Stimulated activated CD8-positive, alpha-beta memory T cell treated with anti-CD3 and anti-CD28 coated beads, Interleukin-7, amount 100 ng/mL, for 24 hours (primary cell): Measurements from ENCODE around the gene LILRB1.
"Not testable (repeated sequence)": the region's sequence is repeated elsewhere in the genome, so short reads cannot be mapped to it uniquely, and the experiment has no call there.

ENCODE experiments used
- DNase-seq: peaks from one replicate; pipeline ENCODE4 v3.0.0-alpha.2; 2020; ENCODE audit warnings: low read depth

LILRB1 gene

DNA sequence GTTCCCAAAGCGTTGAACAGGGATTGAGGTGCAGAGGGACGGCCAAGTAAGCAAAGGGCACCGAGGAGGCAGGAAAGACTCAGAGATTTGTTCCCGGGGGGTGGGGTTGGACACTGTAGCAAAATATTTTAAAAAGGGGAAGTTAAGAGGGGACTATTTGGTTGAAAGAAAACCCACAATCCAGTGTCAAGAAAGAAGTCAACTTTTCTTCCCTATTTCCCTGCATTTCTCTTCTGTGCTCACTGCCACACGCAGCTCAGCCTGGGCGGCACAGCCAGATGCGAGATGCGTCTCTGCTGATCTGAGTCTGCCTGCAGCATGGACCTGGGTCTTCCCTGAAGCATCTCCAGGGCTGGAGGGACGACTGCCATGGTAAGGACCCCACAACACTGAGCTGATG, at the start of gene LILRB1:
LILRB1 (plus strand) TSS at position 223 of the 400 bp plus-strand sequence. CDS start 590 bp downstream, outside the sequence.
- not testable (repeated sequence) for DNase-seq

DNA sequence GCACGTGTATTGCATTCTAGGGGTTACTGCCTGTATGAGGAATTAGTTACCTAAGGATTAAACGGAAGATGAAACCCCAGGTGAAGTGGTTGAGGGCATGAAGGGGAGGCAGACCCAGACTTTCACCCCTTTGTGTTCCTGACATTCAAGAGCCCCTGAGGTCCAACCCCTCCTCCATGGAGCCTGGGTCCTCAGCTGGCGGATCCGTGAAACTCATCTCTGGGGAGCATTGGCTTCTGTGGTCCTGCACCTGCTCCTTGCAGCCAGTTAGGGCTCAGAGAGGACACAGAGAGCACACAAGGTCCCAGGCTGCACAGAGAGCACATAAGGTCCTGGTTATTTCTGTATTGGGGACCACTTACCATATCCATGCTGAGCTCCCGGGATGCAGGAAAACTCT, 43.9 kb upstream of the LILRB1 start:
- DNase-seq = no peak

DNA sequence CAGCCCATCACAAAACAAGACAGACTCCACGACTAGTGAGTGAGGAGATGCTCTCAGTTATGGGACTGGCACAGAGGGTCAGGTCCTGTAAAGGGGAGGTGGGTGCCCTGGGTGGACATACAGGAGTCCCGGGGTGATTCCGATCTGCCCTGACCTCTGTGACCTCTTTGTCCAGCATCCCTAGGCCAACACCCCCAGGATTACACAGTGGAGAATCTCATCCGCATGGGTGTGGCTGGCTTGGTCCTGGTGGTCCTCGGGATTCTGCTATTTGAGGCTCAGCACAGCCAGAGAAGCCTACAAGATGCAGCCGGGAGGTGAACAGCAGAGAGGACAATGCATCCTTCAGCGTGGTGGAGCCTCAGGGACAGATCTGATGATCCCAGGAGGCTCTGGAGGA, 43.3 kb upstream of the LILRB1 start:
- DNase-seq = no peak

DNA sequence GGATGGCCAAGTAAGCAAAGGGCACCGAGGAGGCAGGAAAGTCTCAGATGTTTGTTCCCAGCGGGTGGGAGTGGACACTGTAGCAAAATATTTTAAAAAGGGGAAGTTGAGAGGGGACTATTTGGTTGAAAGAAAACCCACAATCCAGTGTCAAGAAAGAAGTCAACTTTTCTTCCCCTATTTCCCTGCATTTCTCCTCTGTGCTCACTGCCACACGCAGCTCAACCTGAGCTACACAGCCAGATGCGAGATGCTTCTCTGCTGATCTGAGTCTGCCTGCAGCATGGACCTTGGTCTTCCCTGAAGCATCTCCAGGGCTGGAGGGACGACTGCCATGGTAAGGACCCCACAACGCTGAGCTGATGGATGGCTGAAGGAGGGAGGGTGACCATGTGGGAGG, 36.8 kb upstream of the LILRB1 start, which contains the start of gene LILRA1:
LILRA1 (plus strand) TSS at position 188 of the 400 bp plus-strand sequence. CDS start 613 bp downstream, outside the sequence.
- DNase-seq = not testable (repeated sequence)

DNA sequence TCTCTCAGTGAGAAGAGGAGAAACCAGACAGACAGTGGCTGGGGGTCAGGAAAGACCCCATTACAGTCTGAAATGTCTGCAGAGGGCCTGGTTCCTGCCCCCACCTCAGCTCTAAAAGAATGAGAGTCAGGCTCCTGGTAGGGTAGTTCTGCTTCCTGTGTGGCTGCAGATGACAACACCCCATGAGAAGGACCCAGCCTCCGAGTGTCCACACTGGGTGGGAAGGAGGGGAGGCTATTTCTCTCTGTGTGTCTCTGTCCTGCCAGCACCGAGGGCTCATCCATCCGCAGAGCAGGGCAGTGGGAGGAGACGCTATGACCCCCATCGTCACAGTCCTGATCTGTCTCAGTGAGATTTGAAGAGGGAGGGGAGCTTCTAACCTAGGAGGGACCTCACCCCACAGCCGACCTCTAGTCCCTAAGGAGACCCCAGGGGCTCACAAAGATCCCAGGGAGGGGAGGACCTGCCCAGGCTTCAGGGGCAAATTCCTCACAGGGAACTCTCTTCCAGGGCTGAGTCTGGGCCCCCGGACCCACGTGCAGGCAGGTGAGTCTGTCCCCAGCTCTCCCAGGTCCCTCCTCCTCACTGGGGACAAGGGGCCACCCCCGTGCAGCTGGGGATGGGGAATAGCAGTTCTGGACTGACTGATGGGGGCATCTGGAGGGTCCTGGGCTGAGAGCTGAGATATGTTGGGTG, 36.2 kb upstream of the LILRB1 start:
- not testable (repeated sequence) for DNase-seq

DNA sequence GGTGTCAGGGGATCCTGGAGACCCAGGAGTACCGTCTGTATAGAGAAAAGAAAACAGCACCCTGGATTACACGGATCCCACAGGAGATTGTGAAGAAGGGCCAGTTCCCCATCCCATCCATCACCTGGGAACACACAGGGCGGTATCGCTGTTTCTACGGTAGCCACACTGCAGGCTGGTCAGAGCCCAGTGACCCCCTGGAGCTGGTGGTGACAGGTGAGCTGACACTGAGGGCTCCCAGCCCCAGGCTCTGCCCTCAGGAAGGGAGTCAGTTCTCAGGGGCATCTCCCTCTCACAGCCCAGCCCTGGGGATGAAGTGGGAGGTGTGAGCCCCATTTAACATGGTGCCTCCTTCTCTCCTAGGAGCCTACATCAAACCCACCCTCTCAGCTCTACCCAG, 35.5 kb upstream of the LILRB1 start:
- no peak for DNase-seq

DNA sequence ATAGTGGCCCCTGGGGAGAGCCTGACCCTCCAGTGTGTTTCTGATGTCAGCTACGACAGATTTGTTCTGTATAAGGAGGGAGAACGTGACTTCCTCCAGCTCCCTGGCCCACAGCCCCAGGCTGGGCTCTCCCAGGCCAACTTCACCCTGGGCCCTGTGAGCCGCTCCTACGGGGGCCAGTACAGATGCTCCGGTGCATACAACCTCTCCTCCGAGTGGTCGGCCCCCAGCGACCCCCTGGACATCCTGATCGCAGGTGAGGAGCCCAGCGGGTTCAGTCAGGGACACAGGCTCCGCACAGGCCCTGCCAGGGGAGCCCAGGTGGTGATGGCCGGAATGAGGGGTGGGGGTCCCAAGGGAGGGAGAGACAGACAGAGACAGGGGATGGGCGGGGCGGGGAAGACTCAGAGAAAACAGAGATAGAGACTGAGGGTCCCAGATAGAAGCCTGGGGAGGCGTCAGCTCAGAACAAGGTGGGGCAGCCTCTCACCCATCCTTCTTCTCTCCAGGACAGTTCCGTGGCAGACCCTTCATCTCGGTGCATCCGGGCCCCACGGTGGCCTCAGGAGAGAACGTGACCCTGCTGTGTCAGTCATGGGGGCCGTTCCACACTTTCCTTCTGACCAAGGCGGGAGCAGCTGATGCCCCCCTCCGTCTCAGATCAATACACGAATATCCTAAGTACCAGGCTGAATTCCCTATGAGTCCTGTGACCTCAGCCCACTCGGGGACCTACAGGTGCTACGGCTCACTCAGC, 34.4 kb upstream of the LILRB1 start:
- not testable (repeated sequence) for DNase-seq

DNA sequence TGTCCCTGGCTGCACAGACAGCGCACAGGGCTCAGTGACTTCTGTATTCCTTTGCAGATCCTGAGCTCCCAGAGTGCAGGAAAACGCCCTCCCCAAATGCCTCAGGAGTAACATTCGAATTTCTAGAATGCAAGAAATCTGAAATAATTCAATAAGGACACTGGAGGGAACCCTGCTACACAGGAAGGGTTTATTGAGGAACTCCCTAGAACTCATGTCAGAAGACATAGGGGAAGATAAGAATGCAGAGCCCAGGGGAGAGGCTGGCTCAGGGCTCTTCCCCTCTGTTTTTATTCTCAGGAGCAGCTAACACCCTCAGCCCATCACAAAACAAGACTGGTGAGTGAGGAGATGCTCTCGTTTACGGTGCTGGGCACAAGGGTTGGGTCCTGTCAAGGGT, 30.1 kb upstream of the LILRB1 start:
- no peak for DNase-seq

DNA sequence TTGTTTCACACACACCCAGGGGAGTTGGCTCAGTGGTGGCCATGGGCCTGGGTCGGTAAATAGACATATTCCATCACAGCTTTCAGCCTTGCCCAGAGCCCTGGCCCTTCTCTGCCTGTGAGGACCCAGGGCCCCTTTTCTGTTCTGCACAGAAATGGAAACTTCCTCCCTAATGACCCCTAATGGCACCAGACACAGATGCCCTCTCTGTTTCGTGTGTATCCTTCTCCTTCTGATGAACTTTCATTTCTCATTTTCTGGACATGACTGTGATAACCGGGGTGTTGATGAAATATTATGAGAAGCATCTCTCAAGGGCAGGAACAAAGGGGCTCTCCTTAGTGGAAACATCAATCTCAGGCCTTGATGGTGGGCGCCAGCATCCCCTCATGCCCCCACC, 24.1 kb upstream of the LILRB1 start:
- DNase-seq = no peak

DNA sequence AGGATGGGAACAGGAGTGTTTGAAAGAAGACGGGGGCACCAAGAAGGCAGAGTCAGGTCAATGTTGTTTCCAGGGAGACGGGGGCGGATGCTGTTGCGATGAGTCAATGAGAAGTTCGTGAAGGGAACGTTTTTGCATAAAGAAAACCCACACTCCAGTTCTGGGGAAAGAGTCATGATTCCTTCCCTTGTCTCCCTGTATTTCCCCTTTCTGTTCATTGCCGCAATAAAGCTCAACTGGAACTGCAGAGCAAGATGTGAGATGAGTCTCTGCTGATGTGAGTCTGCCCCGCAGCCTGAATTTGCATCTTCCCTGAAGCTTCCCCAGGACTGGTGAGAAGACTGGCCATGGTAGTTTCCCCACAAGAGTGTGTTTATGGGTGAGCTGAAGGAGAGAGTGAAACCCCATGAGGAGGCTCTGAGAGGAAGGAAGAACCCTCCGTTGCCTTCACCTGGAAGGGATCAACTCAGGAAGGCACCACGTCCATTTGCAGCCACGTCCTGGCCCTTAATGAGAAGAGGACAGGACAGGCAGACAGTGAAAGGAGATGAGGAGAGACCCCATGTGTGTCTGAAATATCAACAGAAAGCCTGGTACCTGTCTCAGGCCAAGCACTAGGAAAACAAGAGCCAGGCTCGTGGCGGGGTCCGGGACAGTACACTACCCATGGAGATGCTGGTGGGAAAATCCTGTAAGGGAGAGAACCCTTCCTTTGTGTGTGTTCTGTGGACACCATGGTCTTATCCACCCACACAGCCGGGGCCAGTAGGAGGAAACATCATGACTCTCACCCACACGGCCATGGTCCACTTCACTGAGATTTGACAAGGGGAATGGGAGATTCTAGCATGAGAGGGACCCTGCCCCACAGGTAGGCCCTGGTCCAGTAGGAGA, 23.1 kb upstream of the LILRB1 start:
- DNase-seq = no peak

DNA sequence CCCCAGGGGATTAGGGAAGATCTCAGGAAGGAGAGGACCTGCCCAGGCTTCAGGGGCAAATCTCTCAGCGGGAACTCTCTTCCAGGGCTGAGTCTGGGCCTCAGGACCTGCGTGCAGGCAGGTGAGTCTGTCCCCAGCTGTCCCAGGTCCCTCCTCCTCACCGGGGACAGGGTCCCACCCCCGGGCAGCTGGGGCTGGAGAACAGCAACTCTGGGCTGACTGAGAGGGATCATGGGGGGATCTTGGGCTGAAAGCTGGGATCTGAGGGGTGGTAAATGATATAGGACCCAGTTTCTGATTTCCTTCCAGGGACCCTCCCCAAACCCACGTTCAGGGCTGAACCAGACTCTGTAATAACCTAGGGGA, 22.5 kb upstream of the LILRB1 start:
- no peak for DNase-seq

DNA sequence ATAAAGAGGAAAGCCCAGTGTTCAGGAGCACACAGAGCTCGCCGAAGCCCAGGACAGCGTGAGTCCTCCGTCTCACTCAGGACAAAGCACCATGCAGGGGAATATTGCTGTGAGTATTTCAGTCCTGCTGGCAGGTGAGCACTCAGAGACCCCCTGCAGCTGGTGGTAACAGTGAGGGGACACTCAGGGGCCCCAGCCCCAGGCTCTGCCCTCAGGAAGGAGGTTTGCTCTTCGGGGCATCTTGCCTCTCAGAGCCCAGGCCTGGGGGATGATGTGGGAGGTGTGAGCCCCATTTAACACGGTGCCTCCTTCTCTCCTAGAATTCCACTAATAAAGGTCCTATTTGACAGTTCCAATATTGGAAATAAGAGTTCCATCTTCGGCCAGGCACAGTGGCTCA, 22.1 kb upstream of the LILRB1 start:
- no peak for DNase-seq

DNA sequence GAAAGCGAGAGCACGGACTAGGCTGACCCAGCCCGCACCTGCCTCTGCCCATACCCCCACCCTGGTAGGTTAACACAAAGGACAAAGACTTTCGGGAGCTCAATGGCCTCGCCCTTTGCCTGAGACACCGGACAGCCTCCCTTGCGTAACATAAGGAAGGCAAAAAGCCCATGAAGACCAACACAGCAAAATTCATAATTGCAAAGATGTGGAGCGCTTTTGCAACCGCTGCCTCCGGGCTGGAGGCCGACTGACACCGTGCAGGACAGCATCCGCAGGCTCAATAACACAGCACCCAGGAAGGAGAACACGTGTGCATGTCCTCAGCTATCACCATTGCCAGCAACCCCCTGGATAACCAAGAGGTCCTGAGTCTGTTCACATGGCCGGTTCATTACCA, 21.5 kb upstream of the LILRB1 start:
- DNase-seq = no peak

DNA sequence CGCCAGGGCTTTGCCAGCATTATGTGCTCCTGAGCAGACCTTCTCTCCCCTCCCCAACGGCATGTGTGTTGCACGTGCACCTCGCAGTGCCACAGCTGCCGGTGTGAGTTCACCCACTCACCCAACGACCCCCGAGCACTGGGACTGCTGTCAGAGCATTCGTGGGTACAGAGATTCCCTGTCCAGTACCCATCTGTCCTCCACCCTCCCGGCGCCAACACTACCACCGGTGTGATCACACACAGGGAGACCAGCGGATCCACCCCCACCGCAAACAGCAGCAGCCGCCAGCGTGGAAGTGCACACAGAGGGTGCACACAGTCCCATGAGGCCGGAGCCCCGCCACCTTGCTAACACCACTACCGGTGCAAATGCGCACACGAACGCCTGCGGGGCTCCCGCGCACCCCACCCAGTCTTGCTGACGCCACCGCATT, 20.9 kb upstream of the LILRB1 start:
- DNase-seq = no peak

DNA sequence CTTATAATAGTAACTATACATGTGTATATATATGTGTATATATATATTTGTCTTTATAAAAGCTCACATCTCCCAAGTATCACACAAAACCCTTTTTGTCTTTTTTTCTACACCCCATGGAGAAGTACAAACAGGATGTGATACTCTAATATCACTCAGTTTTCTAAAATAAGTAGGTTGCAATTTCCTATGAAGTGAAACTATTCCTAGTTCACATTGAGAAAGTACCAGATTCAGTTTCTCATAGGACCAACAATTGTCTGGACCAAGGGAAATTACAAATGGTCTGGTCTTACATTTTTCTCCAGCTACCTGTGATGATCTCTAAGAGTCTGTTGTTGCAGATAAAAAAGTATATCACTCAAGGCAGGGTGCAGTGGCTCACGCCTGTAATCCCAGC, 17.9 kb upstream of the LILRB1 start:
- DNase-seq = no peak

DNA sequence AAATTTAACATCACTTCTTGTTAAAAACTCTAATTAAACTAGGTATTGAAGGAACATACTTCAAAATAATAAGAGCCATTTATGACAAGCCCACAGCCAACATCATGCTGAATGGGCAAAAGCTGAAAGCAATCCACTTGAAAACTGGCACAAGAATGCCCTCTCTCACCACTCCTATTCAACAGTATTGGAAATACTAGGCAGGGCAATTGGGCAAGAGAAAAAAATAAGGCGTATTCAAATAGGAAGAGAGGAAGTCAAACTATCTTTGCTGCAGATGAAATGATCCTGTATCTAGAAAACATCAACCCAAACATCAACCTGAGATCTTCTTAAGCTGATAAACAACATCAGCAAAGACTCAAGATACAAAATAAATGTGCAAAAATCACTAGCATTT, 15.6 kb upstream of the LILRB1 start:
- no peak for DNase-seq

DNA sequence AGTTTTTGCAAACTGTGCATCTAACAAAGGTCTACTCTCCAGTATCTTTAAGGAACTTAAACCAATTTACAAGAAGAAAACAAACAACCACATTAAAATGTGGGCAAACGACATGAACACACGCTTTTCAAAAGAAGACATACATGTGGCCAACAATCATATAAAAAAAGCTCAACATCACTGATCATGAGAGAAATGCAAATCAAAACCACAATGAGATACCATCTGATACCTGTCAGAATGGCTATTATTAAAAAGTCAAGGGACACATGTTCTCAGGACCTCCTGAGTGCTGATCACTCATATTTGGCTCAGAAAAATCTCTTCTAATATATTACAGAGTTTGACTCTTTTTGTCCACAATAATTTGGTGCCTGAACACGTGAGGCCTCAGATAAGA, 14.2 kb upstream of the LILRB1 start:
- no peak for DNase-seq

DNA sequence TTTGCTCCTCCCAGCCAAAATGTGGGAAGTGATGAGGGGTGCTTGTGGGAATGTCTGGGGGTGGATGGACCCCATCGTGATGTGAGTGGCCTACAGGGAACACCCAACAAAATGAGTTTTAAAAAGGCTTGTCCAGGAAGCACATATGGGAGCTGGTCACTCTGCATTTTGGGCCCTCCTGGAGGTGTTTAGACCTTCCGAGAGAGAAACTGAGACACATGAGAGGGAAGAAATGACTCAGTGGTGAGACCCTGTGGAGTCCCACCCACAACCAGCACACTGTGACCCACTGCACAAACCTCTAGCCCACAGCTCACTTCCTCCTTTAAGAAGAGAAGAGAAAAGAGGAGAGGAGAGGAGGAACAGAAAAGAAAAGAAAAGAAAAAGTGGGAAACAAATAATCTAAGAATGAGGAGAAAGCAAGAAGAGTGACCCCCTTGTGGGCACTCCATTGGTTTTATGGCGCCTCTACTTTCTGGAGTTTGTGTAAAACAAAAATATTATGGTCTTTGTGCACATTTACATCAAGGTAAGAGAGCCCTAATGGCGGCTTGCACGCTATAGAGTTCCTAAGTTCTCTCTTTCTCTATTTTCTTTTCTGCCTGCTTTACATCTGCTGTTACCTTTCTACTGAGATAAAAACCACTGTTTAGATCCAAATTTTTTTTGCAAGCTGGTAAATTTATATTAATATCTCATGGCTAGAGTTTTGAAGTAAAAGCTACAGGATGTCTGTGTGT, 13.3 kb upstream of the LILRB1 start:
- DNase-seq = no peak

DNA sequence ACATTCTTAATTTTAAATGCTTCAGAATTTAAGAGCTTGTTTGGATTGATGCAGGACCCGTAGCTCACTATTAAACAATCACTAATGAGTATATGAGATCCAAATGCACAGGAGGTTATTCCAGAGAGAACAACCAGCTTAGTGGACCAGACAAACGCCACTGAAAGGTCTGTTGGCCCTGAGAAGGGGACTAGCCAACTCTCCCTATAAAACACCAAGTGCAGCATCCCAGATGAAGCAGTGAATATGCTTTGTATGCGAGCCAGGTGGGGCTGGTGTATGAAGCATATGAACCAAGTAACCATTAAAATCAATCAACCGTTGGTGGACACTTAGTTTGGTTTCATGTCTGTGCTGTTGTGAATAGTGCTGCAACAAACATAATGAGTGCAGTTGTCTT, 9.8 kb upstream of the LILRB1 start:
- no peak for DNase-seq

DNA sequence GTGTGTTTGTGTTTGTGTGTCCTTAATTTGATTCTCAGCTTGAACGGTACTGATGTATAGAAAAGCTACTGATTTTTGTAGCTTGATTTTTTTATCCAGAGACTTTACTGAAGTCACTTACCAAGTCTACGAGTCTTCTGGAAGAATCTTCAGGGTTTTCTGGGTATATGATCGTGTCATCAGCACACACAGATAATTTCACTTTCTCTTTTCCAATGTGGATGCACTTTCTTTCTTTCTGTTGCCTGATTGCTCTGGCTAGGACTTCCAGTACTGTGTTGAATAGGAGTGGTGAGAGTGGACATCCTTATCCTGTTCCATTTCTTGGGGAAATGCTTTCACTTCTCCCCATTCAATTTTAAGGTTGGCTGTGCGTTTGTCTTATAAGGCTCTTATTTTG, 7.9 kb upstream of the LILRB1 start:
- DNase-seq = no peak

DNA sequence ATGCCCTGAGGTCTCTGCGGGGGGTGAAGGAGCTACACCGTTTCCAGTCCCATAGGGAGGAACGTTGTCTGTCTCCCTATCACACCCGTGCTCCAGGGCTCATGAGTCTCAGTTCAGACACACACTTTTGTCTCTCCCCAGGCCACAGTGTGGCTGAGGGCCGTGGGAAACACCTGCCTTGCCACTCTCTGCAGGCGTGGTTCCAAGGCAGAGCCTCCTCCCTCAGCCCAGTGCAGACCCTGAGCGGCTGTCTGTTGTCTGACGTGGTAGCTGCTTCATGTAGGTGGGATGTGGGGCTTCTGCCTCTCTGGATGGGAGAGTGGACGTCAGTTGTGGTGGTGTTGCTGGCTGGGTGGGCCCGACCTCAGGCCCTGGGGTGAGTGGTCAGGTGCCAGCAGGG, 6.0 kb upstream of the LILRB1 start:
- DNase-seq = not testable (repeated sequence)
